Peyer's patch (tissue), 4 donors: ENCODE results near the gene TIAM1.

Experiments used
- CTCF ChIP-seq, 6 experiments: fragments of 450-650 bp in 4 of 6; fragments of 200-600 bp in 2 of 6; sonication (generic) in 1 of 6; IDR thresholded peaks; one replicate each; pipeline ENCODE4 v1.5.1; 2017 to 2019; ENCODE audit warnings: antibody characterized with exemption in 6 of 6, mild to moderate bottlenecking in 3 of 6, moderate library complexity in 1 of 6
- POLR2A ChIP-seq, 2 donors: fragments of 450-650 bp; IDR thresholded peaks; one replicate each; pipeline ENCODE4 v1.5.1; 2017; ENCODE audit warnings: antibody characterized with exemption in 2 of 2, mild to moderate bottlenecking in 2 of 2, moderate library complexity in 2 of 2

GRCh38 chr21:31173881-31174555 lies 170.0 kb downstream of the TIAM1 start:
- TF ChIP-seq CTCF (IDR thresholded peaks at IDR 0.05) (no peak), POLR2A (IDR thresholded peaks at IDR 0.05) (no peak)
